Fibroblast of skin of scalp (primary cell): Measurements from ENCODE around the gene IDUA.

Experiments used
- DNase-seq: peaks from one replicate; pipeline ENCODE4 v3.0.0-alpha.2; 2013

Gene IDUA

DNA sequence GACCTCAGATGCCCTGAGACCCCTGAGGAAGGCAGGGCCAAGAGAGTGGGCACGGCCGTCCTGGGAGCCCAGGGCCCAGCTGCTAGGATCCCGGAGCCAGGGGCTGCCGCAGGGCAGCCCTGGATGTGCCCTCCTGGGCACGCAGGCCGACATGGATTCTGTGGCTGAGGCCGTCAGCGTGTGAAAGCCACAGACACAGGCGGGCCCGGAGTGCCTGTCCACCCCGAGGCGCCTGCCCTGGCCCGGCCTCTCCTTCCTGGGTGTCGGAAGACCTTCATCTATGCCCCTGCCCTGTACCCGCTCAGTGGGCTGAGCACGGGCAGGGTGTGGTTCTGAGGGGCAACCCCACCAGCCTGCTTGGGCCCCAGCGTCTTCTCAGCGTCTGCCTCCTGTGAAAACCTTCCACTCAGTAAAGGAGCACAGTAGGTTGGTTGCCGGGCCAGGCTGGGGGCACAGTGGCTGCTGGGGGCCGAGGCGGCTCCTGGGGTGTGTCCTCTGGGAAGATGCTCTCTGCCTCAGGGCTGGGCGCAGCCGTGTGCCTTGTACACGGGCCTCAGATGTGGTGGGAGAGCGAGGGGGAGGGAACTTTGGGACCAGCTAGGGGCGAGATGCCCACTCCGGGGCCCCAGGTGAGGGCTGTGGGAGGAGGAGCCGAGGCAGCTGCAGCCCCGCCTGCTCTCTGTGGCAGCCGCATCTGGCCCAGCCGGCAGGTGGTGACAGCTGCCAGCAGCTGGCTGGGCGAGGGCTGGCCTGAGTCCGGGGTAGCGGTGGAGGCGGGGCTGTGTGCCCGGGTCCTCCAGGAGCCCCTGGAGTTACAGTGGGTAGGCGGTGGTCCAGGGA lies 45.3 kb downstream of the IDUA start:
- DNase-seq, result no peak

DNA sequence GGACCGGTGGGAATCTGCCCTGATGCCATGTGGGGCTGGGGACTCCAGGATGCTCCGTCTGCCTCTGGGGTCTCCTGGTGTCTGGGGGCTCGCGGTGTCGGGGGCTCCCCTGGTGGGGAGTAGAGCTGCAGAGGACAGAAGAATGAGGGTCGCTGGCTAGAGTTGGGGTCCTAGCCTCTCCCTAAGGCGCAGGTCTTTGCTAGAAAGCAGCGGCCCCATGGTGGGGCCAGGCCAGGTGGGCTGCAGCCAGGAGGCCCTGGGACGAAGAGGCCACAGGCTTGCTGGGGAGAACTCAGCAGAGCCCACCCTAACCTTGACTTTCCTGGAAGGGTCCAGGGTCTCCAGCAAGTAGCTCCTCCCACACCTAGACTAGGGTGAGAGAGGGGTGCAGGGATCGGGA lies 46.0 kb downstream of the IDUA start:
- no peak for DNase-seq

DNA sequence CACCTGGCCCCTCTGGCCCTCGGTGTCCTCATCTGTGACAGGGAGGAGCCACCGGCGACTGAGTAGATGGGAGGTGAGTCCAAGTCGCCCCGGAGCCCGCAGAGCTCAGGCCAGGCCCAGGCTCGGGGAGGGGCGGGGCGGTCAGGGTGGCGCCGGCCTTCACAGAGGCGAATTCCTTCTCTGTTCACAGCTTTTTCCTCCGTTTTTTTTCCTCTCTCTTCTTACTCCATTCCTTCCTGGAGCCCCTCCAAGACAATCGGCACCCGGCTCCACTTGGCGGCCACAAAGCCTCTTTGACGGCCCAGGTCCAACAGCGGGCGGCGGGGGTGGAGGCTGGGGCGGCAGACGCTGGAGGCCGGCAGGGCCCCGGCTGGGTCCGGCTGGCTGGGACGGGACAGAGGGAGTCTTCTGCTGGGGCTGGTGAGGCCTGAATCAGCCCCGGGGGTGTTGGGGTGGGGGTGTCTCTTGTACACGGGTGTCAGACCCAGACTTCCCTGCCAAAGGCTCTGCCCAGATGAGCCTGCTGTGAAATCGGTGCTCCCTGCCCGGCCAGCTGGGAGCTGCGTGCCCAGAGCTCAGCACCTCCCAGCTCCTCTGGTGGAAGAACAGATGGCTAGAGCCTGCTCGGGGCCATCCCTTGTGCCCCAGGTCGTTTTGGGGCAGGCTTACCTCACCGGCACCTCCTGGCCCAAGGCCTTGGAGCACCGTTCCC lies 47.2 kb downstream of the IDUA start:
- DNase-seq, result peak; percentile 47

DNA sequence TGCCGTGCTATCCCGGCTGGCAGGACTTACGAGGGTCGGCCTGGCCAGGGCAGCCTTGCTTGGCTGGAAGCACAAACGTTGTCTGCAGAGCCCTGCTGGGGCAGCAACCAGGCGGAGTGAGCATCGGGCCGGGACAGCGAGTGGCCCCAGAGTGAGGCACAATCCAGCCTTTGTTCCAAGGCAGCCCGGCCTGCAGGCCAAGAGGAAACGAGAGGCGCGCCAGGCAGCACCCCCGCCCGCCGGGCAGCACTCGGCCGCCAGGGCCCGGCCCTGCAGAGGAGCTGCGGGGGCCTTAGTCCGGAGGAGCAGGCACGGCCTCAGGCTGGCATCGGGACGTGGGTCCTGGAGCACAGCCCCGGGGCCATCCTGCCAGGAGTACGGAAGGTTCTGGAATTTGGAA lies 48.7 kb downstream of the IDUA start:
- DNase-seq, result no peak

DNA sequence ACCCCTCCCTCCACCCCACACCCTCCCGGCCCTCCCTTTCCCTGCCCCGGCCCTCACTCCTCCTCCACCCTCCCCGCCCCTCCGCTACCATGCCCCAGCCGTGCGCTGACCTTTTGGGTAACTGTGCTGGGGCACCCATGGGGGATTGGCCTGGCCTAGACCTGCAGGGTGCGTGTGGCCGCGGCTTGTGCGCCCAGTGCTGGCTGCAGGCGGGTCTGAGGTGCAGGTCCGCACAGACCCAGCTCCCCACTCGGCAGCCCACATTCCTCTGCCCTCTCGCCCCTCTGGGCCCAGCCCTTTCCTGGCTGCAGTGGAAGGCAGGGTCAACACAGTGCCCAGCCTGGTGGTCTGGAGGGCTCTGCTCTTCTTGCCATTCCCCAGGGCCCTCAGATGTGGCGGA lies 49.3 kb downstream of the IDUA start:
- DNase-seq, result no peak

DNA sequence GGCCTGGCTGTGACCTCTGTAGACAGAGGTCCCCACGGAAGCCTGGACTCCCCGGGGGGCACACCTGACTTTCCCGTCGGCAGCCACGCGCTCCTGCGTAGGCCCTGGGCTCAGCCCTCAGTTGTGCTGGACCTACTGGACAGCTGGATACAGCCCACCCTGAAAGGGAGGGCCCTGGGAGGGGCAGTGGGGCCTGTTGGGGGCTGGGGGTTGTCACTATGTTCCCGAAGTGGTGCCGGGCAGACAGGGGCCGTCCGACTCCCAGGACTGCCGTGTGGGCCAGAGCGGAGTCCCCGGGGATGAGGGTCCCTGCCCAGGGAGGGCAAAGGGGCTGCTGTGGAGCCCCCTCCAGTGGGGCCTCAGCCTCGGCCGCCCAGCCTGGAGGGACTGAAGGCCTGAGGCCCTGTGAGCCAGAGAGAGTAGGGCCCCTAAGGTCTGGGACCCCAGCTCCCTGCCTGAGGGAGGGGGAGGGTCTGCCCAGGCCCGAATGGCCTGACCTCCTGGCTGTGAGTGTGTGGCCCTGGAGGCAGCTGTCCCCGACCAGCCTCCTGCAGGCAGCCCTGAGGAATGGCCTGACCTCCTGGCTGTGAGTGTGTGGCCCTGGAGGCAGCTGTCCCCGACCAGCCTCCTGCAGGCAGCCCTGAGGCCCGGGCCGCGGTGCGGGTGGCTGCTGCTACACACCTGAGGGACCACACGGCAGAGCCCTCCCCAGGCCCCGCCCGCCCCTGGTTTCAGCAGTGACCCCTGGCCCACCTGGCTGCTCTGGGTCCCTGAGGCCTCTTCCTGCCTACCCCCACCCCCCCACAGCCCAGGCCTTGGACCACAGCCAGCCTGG lies 50.3 kb downstream of the IDUA start:
- no peak for DNase-seq

DNA sequence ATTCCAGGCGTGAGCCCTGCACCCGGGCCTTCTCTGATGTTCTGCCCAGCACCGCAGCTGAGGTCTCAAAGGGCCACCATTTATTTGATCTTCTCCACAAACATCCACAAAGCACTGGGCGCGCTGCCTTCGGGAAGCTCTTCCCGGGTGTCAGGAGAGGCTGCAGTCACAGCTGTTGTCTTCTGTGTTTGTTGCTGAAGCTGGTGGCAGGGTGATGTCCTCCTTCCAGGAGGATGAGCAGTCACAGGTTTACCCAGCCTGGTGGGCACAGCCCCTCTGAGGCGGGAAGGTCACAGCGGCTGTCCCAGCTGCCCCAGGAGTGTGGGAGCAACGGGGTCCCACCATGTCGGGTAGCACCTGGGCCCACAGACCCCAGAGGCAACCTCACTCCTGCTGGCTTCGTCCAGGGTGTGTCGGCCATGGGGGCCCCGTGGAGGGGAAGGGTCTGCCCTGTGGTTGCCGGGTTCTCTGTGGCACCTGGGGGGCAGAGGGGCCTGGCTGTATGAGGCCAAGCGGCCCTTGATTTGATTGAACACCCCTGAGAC lies 52.2 kb downstream of the IDUA start:
- no peak for DNase-seq

DNA sequence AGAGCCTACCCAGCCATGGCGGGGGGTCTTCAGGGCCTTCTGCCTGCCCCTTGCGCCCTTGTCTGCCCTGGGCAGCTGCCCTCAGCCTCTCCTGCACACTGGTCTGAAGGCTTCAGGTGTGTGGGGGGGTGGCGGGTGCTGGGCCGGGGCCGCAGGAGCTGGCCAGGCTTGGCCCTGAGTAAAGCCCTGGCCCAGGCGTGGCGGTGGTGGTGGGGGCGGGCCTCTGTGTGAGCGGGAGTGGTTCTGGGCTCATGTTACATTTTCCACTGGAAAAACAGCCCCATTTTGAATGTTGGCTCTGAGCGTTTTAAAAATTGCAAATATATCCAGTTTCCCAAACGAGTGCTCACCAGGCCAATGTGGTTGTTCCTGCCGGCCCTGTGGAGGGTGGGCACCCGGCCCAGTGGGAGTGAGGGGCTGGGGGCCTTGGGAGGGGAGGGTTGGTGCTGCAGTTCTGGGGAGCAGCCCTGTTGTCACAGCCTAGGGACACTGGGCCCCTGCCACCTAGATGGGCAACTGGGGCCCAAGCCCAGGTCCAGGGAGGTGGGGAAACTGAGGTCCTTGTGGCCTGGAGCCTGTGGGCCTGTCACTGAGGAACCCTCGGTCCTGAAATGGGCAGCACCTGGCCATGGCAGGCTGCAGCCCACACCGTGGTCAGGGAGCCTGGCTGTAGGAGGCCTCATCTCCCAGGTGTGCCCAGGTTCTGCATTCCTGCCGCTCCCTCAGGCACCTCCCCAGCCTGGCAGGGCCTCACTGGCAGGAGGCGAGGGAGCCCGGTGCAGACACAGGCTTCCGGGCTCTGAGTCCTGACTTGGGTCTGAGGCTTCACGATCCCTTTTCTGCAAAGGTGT lies 52.9 kb downstream of the IDUA start:
- peak; percentile 65 for DNase-seq

DNA sequence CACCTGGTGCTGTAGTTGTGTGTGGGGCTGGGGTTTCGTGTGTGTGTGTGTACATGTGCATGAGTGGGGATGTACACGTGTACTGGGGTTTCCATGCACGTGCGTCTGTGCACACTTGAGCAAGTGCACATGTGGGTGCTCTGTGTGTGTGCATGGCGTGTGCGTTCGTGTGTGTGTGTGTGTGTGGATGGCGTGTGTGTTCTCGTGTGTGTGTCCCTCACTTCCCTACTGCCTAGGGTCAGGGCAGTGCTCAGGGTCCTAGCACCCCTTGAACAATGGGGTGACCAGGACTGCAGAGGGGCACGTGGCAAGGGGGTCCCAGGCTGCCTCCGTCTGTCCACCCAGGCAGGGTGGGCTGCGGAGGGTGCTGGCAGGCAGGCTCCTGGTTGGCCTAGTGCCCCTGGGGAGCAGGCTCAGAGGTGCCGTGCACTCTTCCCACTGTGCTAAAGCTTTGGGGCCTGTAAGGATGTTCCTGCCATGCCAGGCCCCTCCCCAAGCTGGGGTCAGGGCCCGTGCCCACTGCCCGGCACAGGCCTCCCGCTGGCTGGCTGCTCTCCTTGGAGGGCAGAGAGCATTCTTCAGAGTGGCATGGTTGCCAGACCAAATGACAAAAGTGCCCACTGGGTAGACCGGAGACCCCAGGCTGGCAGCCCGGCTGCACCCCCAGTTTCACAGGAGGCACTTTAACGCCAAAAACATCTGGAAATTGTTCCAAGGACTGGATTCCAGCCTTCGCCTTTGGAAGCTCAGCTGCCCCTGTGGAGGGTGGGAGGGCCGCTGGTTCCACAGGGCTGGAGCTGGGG lies 53.7 kb downstream of the IDUA start:
- no peak for DNase-seq

DNA sequence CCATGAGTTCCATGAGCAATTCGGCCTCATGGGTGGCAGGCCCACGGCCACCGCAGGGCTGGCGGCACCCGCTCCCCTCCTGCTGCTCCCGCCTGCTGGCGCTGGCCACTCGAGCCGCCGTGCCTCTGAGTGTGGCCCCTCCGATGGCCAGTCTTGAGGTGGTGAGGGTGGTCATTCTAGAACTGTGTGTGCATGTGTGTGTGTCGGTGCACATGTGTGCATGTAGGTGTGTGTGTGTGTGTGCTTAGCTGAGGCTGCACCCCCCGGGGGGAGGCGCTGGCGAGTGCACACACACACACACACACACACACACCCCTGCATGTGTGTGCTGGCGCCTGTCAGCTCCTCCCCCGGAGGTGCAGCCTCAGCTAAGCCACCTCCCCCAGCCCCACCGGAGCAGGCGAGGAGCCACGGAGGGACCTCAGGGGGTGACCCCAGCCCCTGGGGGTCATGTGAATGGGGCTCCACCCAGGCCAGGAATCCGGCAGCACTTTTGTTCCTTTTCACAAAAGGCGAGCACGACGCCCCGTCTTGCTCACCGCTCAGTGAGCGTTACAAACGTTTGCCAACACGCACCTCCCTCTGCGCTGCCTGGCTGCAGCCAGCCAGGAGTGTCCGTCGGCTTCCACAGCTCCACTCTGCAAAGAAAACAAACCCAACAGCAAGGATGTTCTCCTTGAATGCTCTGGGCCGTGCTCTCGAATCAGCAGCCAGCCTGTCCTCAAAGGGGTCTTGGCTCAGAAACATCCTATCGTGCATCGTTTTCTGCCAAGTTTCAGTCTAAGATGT lies 54.5 kb downstream of the IDUA start:
- DNase-seq, result peak; percentile 64

DNA sequence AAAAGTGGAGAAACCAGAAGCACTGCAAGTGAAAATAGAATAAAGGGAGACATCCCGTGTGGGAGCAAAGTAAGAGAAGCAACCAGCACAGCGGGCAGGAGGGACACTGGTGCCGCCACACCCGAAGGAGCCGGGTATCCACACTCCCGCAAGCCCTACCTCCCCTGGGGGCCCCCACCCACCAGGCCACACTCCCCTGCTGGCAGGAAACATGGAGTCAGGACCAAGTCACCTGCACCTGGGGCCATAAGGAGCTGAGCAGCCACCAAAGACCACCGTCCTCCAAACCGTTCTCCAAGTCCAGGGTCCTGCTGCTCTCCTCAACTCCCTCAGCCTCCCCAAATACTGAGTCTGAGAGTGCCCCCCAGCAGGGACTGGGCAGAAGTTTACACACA lies 55.1 kb downstream of the IDUA start:
- DNase-seq, result no peak

DNA sequence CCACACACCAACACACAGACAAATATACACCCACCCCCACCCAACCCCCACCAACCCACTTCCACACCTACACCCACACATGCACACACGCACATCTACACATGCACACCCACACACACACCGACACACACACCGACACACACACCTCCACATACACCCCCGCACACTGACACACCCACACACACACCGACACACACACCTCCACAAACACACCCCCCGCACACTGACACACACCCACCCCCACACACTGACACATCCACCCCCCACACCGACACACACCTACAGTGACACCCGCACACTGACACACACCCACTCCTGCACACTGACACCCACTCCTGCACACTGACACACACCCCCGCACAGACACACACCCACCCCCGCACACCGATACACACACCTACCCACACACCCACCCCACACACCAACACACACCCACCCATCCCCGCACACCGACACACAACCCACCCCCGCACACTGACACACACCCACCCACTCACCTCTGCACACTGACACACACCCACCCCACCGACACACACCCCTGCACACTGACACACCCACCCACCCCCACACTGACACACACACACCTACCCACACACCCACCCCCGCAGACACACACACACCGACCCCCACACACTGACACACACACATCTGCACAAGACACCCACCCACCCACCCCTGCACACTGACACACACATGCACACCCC lies 55.7 kb downstream of the IDUA start:
- DNase-seq, result no peak

DNA sequence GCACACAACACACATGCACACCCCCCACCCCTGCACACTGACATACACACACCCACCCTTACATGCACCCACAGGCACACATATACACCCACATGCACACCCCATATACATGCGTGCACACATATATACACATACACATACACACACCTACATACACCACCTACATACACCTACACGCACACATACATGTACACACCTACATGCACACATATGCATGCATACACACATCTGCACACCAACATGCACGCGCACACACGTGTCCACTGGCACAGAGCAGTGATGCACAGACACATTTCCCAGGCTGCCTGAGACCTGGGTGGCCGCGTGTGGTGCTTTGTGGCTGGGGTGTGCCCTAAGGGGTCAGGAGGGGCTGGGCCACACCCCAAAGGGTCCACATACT lies 56.3 kb downstream of the IDUA start:
- no peak for DNase-seq

DNA sequence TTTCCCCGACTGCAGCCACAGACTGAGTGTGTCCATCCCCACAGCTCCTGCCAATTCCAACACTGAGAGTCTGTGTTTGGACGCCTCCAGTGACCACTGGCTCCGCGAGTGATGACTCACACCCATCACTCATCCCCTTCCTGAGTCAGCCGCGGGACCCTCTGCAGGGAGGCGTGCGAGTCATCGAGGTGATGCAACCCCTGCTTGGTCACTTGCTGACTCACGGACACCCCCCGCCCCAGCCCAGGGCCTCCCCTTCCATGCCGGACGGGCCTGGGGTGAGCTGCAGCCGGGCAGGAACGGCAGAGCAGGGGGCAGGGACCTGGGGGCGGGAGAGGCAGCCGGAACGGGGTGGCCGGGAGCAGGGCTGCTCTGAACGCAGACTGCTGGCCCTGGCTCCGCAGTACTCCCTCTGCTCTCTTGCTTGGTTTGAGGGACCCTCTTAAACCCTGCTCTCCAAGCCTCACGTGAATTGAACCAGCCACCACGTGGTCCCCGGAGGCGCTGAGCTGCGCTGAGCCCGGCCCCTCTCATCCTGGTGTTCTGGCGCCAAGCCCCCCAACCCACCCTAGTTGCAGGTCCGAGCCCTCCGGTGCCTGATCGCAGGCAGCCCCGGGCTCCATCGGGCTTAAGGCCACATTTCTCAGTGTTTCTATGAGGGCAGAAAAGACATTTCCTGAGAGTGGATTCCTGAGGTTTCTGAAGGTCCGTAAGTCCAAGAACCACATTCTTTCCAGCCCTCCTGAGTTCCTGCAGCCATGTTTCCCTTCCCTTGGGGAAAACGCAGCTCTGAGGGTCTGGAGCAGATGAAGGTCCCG lies 57.0 kb downstream of the IDUA start:
- DNase-seq, result peak; percentile 99

DNA sequence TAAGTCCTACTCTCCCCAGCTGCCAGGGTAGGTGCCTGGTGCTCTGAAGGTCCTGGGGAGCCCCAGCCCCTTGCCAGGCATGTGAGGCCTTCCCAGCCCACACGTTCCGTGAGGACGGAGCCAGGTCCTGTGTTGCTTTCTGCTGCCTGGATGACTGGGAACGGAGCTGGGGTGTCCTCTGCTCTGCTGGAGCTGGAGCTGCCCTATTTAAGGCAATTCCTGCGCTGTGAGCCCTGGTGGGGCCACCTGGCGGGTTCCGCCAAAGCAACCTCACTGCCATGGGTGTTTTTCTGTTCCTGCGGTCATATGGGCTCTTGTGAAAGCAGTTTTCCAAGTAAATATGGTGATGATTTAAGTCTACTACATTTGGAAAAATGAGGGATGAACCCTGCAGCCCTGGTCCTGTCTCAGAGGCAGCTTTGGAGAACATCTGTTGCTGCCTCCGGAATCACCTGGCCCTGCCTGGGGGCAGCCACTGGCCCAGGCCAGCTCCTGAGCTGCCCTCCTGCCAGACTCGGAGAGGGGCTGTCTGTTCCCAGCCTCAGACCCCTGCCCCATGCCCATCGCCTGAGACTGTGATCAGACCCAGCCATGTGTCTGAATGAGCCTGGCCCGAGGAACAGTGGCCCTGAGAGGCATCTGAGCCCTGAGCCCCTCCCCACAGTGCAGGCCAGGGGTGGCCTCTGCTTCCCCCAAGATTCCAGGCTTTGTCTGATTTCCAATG lies 57.8 kb downstream of the IDUA start:
- DNase-seq, result no peak

DNA sequence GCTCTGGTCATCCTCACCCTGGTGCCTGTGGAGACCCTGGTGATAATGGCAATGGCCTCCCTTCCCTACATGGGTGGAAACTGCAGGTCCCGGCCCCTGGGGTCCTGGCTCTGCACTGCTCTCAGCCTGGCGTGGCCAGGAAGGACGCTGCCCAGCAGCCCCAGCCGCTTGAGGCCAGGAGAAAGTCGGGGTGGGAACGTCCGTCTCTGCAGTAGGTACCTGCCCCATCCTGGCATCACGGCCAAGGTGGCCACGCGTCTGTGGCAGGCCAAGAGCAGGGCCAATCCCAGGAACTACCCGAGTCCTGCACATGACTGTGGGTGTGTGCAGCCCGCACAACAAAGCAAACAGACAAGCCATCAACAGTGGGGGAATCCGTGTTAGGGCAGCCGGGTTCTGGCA lies 58.4 kb downstream of the IDUA start:
- DNase-seq, result no peak

DNA sequence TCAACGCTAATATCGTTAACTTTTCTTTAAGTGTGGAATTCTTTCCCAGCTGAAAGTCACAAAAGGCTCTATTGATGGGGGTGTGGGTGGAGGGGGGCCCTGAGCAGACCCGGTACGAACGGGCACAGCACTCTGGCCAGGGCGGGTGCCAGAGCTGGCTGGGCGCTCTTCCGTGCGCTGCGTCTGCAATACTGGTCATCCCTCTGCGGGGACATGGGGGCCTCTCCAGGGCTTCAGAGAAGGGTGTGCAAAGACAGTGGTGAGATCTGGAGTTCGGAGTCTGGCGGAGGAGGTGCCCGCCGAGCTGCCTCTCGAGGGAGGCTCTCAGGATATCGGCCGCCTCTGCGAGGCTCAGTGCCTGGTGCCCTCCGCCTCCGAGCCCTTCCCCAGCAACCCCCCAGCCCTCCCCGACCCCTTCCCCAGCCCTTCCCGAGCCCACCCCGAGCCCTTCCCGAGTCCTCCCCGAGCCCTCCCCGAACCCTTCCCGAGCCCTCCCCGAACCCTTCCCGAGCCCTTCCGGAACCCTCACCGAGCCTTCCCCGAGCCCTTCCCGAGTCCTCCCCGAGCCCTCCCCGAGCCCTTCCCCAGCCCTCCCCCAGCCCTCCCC lies 58.9 kb downstream of the IDUA start:
- DNase-seq, result no peak

DNA sequence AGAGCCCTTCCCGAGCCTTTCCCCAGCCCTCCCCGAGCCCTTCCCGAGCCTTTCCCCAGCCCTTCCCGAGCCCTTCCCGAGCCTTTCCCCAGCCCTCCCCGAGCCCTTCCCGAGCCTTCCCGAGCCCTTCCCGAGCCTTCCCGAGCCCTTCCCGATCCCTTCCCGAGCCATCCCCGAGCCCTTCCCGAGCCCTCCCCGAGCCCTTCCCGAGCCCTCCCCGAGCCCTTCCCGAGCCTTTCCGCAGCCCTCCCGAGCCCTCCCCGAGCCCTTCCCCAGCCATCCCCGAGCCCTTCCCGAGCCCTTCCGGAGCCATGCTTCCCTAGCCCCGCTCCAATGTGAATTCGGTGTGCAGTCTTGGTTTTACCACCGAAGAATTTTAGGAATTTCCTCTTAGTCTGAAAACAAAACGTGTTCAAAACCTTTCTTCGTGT lies 59.8 kb downstream of the IDUA start:
- peak; percentile 85 for DNase-seq
